Measurements from ENCODE around the gene UBIAD1.

- TF ChIP-seq STAT1 (IDR thresholded peaks at IDR 0.05; ENCODE audit: unreplicated experiment) (no peak), EZH2 (IDR thresholded peaks at IDR 0.05; ENCODE audit: low read depth, unreplicated experiment) (no peak), POLR2AphosphoS5 (IDR thresholded peaks at IDR 0.05; ENCODE audit: low read depth) (no peak), CTCF (conservative IDR thresholded peaks at IDR 0.05; ENCODE audit: low read depth in 2 of 2) (no peak)
- TF ChIP-seq, protein P1, sequence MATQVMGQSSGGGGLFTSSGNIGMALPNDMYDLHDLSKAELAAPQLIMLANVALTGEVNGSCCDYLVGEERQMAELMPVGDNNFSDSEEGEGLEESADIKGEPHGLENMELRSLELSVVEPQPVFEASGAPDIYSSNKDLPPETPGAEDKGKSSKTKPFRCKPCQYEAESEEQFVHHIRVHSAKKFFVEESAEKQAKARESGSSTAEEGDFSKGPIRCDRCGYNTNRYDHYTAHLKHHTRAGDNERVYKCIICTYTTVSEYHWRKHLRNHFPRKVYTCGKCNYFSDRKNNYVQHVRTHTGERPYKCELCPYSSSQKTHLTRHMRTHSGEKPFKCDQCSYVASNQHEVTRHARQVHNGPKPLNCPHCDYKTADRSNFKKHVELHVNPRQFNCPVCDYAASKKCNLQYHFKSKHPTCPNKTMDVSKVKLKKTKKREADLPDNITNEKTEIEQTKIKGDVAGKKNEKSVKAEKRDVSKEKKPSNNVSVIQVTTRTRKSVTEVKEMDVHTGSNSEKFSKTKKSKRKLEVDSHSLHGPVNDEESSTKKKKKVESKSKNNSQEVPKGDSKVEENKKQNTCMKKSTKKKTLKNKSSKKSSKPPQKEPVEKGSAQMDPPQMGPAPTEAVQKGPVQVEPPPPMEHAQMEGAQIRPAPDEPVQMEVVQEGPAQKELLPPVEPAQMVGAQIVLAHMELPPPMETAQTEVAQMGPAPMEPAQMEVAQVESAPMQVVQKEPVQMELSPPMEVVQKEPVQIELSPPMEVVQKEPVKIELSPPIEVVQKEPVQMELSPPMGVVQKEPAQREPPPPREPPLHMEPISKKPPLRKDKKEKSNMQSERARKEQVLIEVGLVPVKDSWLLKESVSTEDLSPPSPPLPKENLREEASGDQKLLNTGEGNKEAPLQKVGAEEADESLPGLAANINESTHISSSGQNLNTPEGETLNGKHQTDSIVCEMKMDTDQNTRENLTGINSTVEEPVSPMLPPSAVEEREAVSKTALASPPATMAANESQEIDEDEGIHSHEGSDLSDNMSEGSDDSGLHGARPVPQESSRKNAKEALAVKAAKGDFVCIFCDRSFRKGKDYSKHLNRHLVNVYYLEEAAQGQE (IDR thresholded peaks at IDR 0.05; ENCODE audit: unreplicated experiment), result no peak
Observed at GRCh38 chr1:11280719-11281376, 7.8 kb downstream of the UBIAD1 start.
